Nephron (organoid): Measurements from ENCODE around the gene TYRO3.

Experiments
- H3K27ac Mint-ChIP-seq, 3 experiments: 2 replicates each; pipeline ENCODE4 v1.8.0; 2020; ENCODE audit warnings: mixed read lengths in 3 of 3, mild to moderate bottlenecking in 2 of 3, moderate library complexity in 1 of 3
- H3K27me3 Mint-ChIP-seq: 2 replicates; pipeline ENCODE4 v1.8.0; 2021; ENCODE audit warnings: low read depth, mild to moderate bottlenecking, moderate library complexity, mixed read lengths
- H3K36me3 Mint-ChIP-seq: 2 replicates; pipeline ENCODE4 v1.8.0; 2020; ENCODE audit warnings: low read depth, mixed read lengths
- H3K4me1 Mint-ChIP-seq: 2 replicates; pipeline ENCODE4 v1.8.0; 2020; ENCODE audit warnings: mixed read lengths
- H3K4me3 Mint-ChIP-seq, 3 experiments: 2 replicates each; pipeline ENCODE4 v1.8.0; 2020; ENCODE audit warnings: mild to moderate bottlenecking in 3 of 3, mixed read lengths in 3 of 3, moderate library complexity in 2 of 3
- H3K9me3 Mint-ChIP-seq: 2 replicates; pipeline ENCODE4 v1.8.0; 2020; ENCODE audit warnings: mixed read lengths
- CTCF ChIP-seq, 3 experiments: fragments of 200-600 bp; sonication (generic); IDR thresholded peaks; one replicate each; pipeline ENCODE4 v1.5.0; 2021; ENCODE audit warnings: antibody characterized with exemption in 3 of 3; ENCODE audit not compliant: unreplicated experiment in 3 of 3

TYRO3 gene

DNA sequence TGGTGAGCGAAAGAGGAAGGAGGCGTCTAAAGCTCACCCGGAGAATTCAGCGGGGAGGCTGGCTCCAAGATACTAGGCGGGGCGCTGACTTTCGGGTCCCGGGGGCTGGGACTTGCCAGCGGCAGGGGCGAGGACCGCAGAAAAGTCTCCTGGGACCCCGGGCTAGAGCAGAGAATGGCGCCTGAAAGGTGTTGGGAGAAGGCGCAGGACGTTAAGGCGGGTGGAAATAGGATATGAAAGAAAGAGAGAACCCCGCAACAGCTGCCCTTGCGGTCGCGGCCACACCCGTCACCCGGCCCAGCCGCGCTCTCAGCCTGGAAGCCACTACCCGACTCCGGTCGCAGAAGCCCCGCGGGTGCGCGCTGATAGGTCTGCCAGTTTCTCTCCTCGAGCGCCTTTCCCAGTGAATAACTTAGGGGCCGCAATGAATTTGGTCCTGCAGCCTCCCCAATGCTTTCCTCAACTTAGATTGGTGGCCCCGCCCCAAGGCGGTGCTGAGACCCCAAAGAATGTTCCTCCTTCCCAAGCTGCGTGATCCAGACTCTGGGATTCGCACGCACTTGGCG, 46.0 kb upstream of the TYRO3 start:
- Mint-ChIP-seq H3K36me3 (peaks cover 18% of the 10 kb centered on the region), H3K27me3 (peaks cover 77% of the 10 kb centered on the region), H3K9me3 (no peaks in the 10 kb centered on the region), H3K27ac (no peak overlapping the region), H3K4me1 (peaks cover 8% of the 10 kb centered on the region), H3K4me3 (peak overlapping the region; percentile 77 to 84 (median 82))
- no peak for TF ChIP-seq CTCF (IDR thresholded peaks at IDR 0.05; ENCODE audit: unreplicated experiment in 3 of 3)

DNA sequence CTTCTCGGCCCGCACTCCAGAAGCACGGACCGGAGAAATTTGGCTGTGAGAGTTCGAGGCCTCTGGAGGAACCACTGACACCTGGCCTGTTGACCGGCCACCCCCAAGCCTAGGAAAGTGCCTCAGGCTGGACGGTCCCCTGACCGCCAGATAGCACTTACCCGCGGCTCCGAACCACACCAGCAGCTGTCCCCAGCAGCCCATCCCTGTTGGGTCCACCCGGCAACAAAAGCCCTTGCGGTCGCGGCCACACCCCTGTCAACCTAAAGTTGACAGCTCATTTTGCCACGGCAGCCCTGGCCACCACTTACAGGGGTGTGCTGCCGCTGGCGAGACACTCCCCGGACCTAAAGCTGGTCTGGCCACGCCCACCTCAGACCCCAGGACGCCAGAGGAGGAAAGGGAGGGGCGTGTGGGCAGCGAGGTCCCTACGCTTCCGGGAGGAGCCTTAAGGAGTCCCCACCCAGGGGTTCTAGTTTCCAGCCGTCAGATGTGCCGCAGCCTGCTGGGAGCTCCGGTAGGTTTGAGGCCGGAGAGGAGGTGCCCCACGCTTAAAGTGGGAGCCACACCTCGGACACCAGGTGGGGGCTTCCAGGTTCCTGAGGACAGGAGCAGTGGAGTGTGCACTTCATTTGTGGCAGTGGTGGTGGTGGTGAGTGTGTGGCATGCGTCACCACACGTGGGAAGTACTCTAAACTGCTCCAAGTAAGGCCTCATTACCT, 45.3 kb upstream of the TYRO3 start, which contains the start of gene LTK:
Gene LTK, minus strand, starts transcription at position 322 of the 722 bp plus-strand sequence. Its CDS starts 118 bp downstream, at position 204.
- Mint-ChIP-seq H3K4me3 (peak within 1 kb of the TSS; percentile 77 to 84 (median 82)), H3K9me3 (no peaks in the 10 kb centered on the region), H3K27me3 (peaks cover 71% of the 10 kb centered on the region), H3K36me3 (peaks cover 21% of the 10 kb centered on the region), H3K4me1 (peaks cover 8% of the 10 kb centered on the region), H3K27ac (no peak within 1 kb of the TSS)
- no peak for TF ChIP-seq CTCF (IDR thresholded peaks at IDR 0.05; ENCODE audit: unreplicated experiment in 3 of 3)

- no peak overlapping the region for H3K4me3 Mint-ChIP-seq
- H3K4me1 Mint-ChIP-seq: peaks cover 8% of the 10 kb centered on the region
- peaks cover 35% of the 10 kb centered on the region for H3K27me3 Mint-ChIP-seq
- no peak overlapping the region for H3K27ac Mint-ChIP-seq
- no peaks in the 10 kb centered on the region for H3K9me3 Mint-ChIP-seq
- TF ChIP-seq CTCF (IDR thresholded peaks at IDR 0.05; ENCODE audit: unreplicated experiment in 3 of 3): no peak
- peaks cover 30% of the 10 kb centered on the region for H3K36me3 Mint-ChIP-seq
Observed at GRCh38 chr15:41517895-41518449, 41.0 kb upstream of the TYRO3 start.

DNA sequence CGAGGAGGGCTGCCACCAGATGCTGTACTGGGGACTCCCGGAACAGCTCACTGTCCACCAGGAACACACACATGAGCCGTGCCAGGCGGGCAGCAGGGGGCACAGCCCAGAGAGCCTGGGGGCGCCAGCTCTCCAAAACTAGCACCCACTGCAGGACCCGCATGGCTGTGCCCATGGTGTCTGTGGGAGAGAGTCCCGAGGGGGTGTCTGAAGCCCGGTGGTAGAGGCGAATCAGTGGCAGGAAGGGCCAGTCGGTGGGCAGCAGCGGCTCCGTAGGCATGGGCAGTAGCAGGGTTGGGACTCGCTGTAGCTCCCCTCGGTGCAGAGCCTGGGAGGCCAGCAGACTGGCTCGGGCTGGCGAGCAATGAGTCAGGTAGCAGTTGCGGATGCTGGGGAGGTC, 38.4 kb upstream of the TYRO3 start:
- TF ChIP-seq CTCF (IDR thresholded peaks at IDR 0.05; ENCODE audit: unreplicated experiment in 3 of 3): no peak
- H3K27ac Mint-ChIP-seq: no peak overlapping the region

DNA sequence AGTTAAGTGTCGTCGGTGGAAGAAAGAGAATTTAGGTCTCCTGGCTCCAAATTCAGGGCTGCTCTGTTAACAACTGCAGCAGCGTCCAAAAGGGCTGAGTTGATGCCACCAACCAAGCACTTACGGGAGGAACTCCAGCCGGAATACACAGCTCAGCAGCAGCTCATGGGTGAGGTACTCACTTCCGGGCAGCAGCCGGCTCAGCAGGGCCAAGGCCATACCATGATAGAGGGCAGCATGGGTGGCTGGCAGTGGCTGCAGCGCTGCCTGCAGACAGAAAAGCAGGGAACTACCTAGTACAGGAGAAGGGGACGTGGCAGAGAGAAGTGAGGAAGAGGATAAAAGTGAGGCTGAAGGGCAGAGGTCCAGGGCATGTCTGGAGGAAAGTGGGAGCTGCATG, 37.4 kb upstream of the TYRO3 start:
- Mint-ChIP-seq H3K27ac (no peak overlapping the region), H3K4me3 (no peak overlapping the region), H3K4me1 (no peaks in the 10 kb centered on the region), H3K9me3 (no peaks in the 10 kb centered on the region), H3K36me3 (peaks cover 35% of the 10 kb centered on the region), H3K27me3 (peaks cover 9% of the 10 kb centered on the region)
- no peak for TF ChIP-seq CTCF (IDR thresholded peaks at IDR 0.05; ENCODE audit: unreplicated experiment in 3 of 3)

More for the DNA sequence above, 38.4 kb upstream of the TYRO3 start:
- Mint-ChIP-seq H3K9me3 (no peaks in the 10 kb centered on the region), H3K27me3 (peaks cover 11% of the 10 kb centered on the region), H3K4me1 (no peaks in the 10 kb centered on the region), H3K4me3 (no peak overlapping the region), H3K36me3 (peaks cover 34% of the 10 kb centered on the region)
